M059J (cell line): ENCODE measurements around the gene DDX27. TPM values are rescaled to one million over a fixed set of nuclear protein-coding genes. Genes with fewer than 3 reads are reported as not detected.
"Not testable (repeated sequence)": the region's sequence is repeated elsewhere in the genome, so short reads cannot be mapped to it uniquely, and the experiment has no call there.

ENCODE experiments used
- DNase-seq: peaks from one replicate; pipeline ENCODE4 v3.0.0-alpha.2; 2012; ENCODE audit warnings: low read depth
- total RNA-seq: library from RNA; depleted of rRNA; stranded (reverse); fragments of >200 nt; shearing (Covaris generic); gene quantifications from 2 replicates; pipeline ENCODE4 v1.2.3, GENCODE V29; 2014

Gene DDX27
- total RNA-seq, 1 experiment from 2014 or later: 65.4 TPM

- DNase-seq: no peak
Observed at GRCh38 chr20:49203011-49203410, 16.2 kb upstream of the DDX27 start.

GRCh38 chr20:49203746-49204145 lies 15.5 kb upstream of the DDX27 start:
- DNase-seq: no peak

- DNase-seq: peak; percentile 26
Observed at GRCh38 chr20:49207076-49207475, 12.1 kb upstream of the DDX27 start.

- peak; percentile 22 for DNase-seq
Observed at GRCh38 chr20:49210101-49210756, 9.0 kb upstream of the DDX27 start.

- DNase-seq: no peak
Observed at GRCh38 chr20:49210757-49211110, 8.5 kb upstream of the DDX27 start.

- no peak for DNase-seq
Observed at GRCh38 chr20:49214571-49214970, 4.6 kb upstream of the DDX27 start.

- no peak for DNase-seq
Observed at GRCh38 chr20:49215232-49215631, 4.0 kb upstream of the DDX27 start.

- peak; percentile 94 for DNase-seq
Observed at GRCh38 chr20:49216991-49217578, 2.1 kb upstream of the DDX27 start.

GRCh38 chr20:49218739-49219090 lies 501 bp upstream of the DDX27 start:
- not testable (repeated sequence) for DNase-seq

- no peak for DNase-seq
Observed at GRCh38 chr20:49219924-49220831, 962 bp downstream of the DDX27 start.

- DNase-seq: no peak
Observed at GRCh38 chr20:49225896-49226295, 6.7 kb downstream of the DDX27 start.

- no peak for DNase-seq
Observed at GRCh38 chr20:49228676-49229075, 9.5 kb downstream of the DDX27 start.

- no peak for DNase-seq
Observed at GRCh38 chr20:49229381-49229780, 10.2 kb downstream of the DDX27 start.

- no peak for DNase-seq
Observed at GRCh38 chr20:49230021-49230420, 10.8 kb downstream of the DDX27 start.

GRCh38 chr20:49230561-49231133 lies 11.4 kb downstream of the DDX27 start:
- DNase-seq: peak; percentile 56

GRCh38 chr20:49231471-49231870 lies 12.3 kb downstream of the DDX27 start:
- no peak for DNase-seq

GRCh38 chr20:49233226-49233625 lies 14.0 kb downstream of the DDX27 start:
- no peak for DNase-seq

- no peak for DNase-seq
Observed at GRCh38 chr20:49234831-49235230, 15.6 kb downstream of the DDX27 start.

- no peak for DNase-seq
Observed at GRCh38 chr20:49236301-49236700, 17.1 kb downstream of the DDX27 start.

- no peak for DNase-seq
Observed at GRCh38 chr20:49237531-49237930, 18.3 kb downstream of the DDX27 start.

GRCh38 chr20:49245921-49246740 lies 26.9 kb downstream of the DDX27 start:
- peak; percentile 75 for DNase-seq
